Stimulated activated naive CD8-positive, alpha-beta T cell treated with anti-CD3 and anti-CD28 coated beads, Interleukin-15, Interleukin-2, amounts not matched to agents 100 U/mL and 50 U/mL, for 24 hours (primary cell): Measurements from ENCODE around the gene MEMO1.
A peak's percentile ranks its signal among the peaks of the same experiment; 100 is the strongest.
"Not testable (repeated sequence)": the region's sequence is repeated elsewhere in the genome, so short reads cannot be mapped to it uniquely, and the experiment has no call there.

Source experiments
- ATAC-seq: fragments of 150-1000 bp; cut with Tn5 transposase; one replicate; pipeline ENCODE4 v1.10.0; 2021
- DNase-seq: peaks from one replicate; pipeline ENCODE4 v3.0.0; 2021

Gene MEMO1

DNA sequence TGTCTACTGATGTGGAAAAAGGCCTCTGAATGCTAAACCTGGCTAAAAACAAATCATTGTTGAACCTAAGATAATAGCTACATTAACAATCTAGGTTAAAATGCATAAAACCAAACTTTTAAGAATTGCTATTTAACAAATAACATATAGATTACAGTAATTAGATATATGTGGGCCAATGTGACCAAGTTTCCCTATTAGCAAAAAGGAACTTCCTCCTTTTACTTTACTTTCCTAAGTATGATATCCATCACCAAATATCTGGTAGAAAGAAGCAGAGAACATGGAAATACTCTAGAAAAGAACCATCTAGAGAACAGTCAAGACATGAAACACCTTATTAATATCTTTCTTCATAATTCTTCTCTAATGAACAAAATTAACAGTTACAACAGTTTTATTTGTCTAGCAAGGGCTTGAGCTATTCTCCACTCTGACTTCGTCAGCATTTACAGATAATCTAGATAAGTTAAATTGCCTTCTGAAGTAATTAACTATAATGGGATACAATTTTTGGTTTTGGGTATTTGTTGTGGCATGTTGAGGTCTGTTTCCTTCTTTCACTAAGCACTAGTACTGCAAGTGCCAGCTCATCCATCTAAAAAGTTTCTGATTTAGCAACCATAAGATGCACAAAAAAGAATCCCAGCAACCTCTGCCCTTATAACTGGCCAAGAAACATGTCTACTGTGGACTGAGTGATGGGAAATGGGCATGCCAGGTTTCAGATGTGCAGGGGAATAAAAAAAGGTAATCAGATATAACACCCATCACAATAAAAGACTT lies 53.3 kb downstream of the MEMO1 start:
- no peak for DNase-seq
- peak; percentile 40 for ATAC-seq

DNA sequence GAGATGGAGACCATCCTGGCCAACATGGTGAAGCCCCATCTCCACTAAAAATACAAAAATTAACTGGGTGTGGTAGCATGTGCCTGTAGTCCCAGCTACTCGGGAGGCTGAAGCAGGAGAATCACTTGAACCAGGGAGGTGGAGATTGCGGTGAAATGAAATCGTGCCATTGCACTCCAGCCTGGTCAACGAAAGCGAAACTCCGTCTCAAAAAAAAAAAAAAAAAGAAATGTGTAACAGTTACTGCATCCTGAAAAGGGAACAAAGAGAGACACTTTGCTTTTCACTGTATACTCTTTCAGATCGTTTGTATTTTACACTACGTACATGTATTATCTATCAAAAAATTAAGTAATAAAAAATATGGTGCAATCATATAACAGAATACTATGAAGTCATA lies 53.9 kb downstream of the MEMO1 start:
- ATAC-seq, DNase-seq: not testable (repeated sequence)

DNA sequence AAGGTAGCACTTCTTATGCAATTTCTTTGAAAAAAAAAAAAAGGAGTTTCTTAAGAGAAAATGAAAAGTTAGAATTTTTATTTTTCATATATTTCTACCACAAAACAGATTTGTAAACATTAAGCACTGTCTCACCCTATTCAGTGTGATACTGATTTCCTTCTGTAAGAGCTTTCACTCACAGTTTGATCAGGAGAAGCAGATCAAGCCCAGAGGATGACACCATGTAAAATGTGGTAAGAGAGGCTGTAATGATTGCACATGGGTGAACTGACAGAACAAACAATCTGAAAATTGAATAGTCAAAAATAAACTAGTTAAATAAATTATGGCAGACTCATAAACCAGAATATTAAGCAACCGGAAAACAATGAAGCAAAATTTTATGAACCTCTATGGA lies 54.5 kb downstream of the MEMO1 start:
- DNase-seq (no peak), ATAC-seq (no peak)

DNA sequence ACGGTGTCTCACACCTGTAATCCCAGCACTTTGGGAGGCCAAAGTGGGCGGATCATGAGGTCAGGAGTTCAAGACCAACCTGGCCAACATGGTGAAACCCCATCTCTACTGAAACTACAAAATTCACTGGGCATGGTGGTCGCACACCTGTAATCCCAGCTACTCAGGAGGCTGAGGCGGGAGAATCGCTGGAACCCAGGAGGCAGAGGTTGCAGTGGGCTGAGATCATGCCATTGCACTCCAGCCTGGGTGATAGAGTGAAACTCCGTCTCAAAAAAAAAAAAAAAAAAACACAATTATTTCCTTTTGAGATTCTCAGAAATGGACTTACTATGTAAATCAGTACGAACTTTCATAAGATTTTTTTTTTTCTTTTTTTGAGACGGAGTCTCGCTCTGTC lies 57.7 kb downstream of the MEMO1 start:
- DNase-seq, ATAC-seq: not testable (repeated sequence)

DNA sequence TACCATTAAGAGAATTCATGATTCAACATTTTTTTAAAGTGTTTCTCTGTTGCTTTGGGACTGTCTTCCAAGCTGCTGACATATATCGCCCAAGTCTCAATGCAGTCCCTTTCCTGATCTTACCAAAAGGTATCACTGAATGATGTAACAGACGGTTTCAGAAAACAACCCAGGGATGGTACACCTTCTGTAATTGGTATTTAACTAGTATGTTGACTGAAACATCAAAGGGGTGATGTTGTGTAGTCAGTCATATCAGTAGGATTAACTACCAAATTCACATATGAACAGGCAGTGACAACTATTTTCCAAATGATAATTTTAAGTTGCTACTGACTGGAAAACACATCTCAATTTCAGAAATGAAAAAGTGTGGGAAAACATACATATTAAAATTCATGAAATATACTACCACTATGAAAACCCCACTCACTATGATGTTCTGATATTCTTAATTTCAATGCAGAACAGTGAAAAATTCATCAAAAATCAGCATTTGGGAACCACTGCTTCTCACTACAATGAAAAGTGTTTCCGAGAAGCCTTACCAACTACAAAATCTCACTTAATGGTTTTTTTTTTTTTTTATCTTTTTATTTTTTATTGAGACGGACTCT lies 59.8 kb downstream of the MEMO1 start:
- DNase-seq, result no peak
- ATAC-seq, result peak; percentile 90

- ATAC-seq, result no peak
- no peak for DNase-seq
These were observed 62.9 kb downstream of the MEMO1 start for GRCh38 chr2:31947871-31948270.

DNA sequence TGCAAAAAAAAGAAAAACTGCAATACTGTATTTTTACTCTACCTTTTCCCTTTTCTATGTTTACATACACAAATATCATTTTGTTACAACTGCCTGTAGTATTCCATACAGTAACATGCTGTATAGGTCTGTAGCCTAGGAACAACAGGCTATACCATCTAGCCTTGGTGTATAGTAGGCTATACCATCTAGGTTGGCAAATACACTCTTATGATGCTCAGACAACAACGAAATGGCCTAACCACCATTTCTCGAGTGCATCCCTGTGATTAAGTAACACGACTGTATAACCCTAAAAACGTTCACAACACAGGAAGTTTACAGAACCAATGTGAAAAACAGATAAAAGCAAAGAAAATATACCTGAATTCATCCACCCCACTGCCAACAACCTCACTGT lies 64.0 kb downstream of the MEMO1 start:
- ATAC-seq (no peak), DNase-seq (no peak)

DNA sequence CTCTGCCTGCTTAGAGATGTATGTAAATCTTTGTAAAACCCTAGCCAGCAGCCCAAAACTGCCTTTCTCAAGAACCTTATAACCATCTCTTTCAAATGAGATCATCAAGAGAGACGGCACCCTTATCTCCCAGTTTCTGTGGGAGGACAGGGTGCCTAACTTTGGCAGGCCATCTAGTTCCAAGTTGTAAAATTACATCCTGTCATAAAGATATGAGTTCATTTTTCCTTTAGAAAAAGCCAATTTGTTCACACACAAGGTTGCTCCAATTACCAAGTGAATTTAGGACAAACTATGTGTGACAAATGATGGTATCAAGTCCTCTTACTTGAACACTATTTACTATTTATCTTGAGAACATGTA lies 65.3 kb downstream of the MEMO1 start:
- no peak for ATAC-seq
- no peak for DNase-seq

GRCh38 chr2:31944828-31945571 lies 65.8 kb downstream of the MEMO1 start:
- DNase-seq (no peak), ATAC-seq (no peak)

- ATAC-seq (no peak), DNase-seq (no peak)
These were observed 67.1 kb downstream of the MEMO1 start for GRCh38 chr2:31943636-31944225.

DNA sequence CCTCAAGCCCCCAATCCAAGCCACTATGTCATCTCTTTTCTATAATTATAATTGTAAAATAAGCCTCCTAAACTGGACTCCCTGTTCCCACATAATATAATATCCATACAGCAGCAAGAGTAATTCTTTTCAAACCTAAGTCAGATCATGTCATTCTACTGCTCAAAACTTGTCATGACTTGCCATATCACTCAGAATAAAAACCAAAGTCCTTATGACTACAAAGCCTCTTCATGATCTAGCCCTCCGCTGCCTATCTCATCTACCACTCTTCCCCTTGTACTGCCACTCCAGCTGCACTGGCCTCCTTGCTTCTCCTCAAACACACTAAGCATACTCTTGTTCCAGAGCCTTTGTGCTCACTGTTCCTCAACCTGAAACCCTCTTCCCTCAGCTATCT lies 69.9 kb downstream of the MEMO1 start:
- DNase-seq, result no peak
- ATAC-seq, result no peak

DNA sequence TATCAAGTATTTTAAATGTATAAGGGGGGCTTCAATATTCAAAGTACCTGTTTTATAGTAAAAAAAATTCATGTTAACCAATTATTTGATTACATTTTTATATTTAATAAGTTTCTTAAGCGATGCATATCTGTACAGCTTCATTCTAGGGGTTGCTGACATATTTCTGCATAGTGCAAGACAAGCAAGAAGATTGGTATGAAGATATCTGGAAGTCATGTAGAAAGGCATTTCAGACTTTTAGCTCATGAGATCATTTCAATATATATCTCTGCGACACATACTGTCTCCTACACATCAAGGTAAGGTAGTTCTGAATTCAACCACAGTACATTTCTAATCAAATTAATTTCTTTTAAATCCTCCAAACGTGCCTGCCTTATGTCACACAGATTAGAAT lies 73.1 kb downstream of the MEMO1 start:
- DNase-seq, result no peak
- ATAC-seq, result no peak

GRCh38 chr2:31935370-31935769 lies 75.4 kb downstream of the MEMO1 start:
- no peak for ATAC-seq

DNA sequence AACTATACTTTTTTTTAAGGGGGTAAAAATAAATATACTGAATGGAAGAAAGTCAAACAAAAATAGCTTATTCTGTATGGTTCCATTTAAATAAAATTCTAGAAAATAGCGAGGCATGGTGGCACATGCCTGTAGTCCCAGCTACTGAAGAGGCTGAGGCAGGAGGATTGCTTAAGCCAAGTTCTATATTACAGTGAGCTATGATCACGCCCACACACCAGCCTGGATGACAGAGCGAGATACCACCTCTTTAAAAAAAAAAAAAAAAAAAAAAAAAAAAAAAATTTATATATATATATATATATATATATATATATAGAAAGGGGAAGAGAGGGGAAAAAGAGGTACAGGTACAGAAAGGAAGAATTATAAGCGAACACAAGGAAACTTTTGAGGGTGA lies 77.7 kb downstream of the MEMO1 start:
- no peak for ATAC-seq

More at GRCh38 chr2:31935370-31935769, 75.4 kb downstream of the MEMO1 start:
- DNase-seq, result no peak

GRCh38 chr2:31932589-31932988 lies 78.2 kb downstream of the MEMO1 start:
- DNase-seq, result no peak
- ATAC-seq, result no peak

More for the DNA sequence above, 77.7 kb downstream of the MEMO1 start:
- DNase-seq, result no peak

DNA sequence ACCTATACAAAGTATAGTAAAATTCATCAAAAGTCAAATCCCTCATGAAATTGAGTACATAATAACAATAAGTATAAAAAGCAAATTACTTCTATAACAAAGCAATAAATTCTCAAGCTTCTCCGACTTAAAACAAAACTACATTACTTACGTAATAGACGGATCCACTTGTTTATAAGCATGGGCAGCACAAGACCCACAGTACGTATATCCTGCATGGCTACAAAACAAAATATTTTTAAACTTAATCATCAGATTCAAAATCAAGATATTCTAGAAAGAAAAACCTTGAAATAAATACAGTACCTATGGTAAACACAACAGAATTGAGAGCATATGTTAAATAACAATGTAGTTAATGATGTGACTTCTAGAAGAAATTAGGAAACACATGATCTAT lies 78.9 kb downstream of the MEMO1 start:
- no peak for ATAC-seq
- DNase-seq, result no peak

DNA sequence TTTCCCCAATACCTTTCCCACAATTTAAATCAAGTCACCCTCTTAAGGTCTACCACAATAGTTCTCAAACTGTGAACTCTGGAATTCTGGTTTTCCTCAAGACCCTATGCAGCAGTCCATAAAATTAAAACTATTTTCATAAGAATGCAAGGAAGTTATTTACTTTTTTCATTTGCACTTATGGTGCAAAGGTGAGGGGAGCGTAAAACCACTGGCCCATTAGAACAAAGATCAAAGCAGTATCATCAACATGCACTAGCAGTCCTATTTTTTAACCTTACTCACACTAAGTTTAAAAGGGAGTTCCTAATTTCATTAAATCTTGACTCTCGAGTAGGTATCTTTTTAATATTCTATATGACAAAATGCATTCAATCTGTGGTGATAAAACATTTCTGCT lies 85.3 kb downstream of the MEMO1 start:
- DNase-seq (no peak), ATAC-seq (no peak)

DNA sequence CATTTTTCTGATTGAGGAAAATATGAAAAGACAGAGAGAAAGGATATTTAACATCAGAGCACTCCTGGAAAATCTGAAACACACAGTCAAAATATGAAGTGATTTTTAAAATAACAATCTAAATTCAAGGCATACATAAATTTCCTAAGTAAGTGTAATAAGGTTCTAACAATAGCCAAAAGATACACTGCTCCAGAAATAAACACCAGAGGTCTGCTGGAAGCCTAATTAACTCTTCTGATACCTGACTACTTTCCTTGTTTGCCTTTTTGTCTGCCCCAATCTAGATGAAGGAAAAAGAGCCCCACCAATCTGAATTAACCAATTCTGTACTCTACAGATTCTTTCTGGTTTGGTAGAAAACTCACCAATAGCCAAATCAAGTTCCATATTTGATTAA lies 87.1 kb downstream of the MEMO1 start:
- DNase-seq (no peak), ATAC-seq (no peak)

GRCh38 chr2:31922542-31923408 lies 88.0 kb downstream of the MEMO1 start:
- no peak for DNase-seq
- no peak for ATAC-seq

DNA sequence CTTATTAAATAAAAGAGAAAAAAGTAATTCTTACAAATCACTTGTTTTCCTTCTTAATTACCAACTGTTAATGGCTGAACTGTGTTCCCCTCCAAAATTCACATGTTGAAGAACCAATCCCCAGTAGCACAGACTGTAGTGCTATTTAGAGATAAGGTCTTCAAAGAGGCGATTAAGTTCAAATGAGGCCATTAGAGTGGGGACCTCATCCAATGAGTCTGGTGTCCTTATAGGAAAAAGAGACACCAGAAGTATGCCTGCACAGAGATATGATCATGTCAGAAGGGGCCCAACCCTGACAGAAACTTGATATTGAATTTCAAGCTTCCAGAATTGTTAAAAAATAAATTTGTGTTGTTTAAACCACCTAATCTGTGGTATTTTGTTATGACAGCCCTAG lies 89.8 kb downstream of the MEMO1 start:
- ATAC-seq (no peak), DNase-seq (no peak)

DNA sequence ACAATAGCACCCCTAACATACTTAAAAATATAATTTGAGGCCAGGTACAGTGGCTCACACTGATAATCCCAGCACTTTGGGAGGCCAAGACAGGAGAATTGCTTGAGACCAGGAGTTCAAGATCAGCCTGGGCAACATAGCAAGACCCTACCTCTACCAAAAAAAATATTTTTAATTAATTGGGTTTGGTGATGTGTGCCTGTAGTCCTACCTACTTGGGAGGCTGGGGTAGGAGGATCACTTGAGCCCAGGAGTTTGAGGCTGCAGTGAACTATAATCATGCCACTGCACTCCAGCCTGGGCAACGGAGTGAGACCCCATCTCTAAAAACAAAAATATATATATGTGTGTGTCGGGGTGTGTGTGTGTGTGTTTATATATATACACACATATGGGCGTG lies 91.3 kb downstream of the MEMO1 start:
- ATAC-seq (no peak), DNase-seq (no peak)

GRCh38 chr2:31909661-31910060 lies 101.1 kb downstream of the MEMO1 start:
- ATAC-seq (no peak), DNase-seq (no peak)
